Stimulated activated CD8-positive, alpha-beta memory T cell treated with anti-CD3 and anti-CD28 coated beads, Interleukin-4, amount 100 ng/mL, for 4 hours (primary cell): ENCODE data around the gene KNDC1.

Source experiments
- DNase-seq, 2 donors: peaks; one replicate each; pipeline ENCODE4 v3.0.0-alpha.2; 2020; ENCODE audit warnings: low read depth in 2 of 2, low spot score in 1 of 2

The KNDC1 gene

DNA sequence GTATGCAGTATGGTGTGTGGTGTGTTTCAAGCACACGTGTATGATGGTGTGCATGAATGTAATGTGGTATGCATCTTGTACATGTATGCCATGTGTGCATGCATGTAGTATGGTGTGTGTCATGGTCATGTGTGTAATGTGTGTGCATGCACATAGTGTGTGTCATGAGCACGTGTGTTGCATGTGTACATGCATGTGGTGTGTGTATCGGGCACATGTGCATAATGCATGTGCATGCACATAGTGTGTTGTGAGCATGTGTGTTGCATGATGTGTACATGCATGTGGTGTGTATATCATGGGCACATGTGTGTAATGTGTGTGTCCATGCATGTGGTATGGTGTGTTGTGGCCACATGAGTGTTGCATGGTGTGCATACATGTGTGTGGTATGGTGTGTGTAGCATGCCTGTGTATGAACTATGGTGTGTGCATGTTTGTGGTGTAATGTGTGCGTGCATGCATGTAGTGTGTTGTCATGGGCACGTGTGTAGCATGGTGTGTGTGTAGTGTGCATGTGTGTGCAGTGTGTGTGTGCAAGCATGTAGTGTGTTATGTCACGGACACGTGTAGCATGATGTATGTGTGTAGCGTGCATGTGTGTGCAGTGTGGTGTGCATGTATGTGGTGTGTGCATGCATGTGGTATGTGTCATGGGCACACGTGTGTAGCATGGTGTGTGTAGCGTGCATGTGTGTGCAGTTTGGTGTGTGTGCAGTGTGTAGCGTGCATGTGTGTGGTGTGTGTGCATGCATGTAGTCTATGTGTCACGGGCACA, 17.6 kb downstream of the KNDC1 start:
- DNase-seq: no peak

- DNase-seq: no peak
These were observed 18.5 kb downstream of the KNDC1 start for GRCh38 chr10:133178357-133179127.

DNA sequence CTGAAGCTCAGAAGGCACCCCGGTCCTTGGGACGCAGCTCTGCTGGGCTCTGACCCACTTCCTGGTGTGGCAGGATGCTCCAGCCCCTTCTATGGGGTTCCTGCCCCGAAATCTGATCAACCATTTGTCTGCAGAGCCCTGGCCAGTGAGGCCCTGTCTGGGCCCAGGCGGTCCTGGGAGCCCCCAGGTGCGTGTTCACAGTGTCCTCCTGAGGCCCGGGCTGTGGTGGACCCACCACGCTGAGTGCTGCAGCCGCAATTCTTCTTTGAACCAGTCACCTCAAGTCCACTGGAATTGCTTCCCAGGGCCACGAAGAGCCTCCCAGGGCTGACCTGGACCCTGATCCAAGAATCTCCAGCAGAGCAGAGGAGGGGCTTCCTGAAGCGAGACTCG, 19.1 kb downstream of the KNDC1 start:
- no peak for DNase-seq

- DNase-seq: no peak
These were observed 19.6 kb downstream of the KNDC1 start for GRCh38 chr10:133179651-133180050.

DNA sequence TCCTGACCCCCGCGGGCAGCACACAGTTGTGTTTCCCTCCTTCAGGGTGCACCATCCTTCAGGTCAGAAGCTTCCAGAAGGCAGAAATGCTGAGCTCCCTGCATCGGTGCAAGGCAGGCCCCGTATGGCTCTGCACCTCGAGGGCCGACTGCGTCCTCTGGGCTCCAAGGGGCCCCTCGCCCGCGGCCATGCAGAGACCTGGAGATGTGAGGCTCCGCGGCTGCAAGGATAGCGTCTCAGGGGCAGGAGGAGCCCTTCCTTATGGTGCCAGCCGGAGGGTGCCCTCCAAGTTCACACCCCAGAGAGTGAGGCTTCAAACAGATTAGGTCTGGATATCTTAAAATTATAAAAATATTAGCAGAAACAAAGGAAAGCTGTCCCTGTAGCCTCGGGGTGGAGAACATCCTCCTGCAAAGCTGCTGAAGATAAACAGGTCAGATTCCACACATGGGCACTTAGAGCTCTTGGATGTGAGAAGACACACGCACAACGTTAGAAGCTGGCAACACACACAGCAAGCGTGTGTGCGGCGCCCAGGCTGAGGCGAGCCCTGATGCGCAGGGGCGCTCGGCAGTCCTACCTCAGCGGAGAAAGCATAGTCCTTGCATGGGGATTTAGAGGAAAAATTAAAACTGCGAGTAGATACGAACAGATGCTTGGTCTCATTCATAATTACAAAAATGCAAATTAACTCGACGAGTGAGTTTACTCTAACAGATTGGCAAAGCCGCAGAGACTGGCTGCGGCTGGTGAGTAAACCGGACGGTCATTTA, 20.4 kb downstream of the KNDC1 start:
- no peak for DNase-seq

GRCh38 chr10:133180965-133181639, 21.1 kb downstream of the KNDC1 start:
- DNase-seq: no peak

DNA sequence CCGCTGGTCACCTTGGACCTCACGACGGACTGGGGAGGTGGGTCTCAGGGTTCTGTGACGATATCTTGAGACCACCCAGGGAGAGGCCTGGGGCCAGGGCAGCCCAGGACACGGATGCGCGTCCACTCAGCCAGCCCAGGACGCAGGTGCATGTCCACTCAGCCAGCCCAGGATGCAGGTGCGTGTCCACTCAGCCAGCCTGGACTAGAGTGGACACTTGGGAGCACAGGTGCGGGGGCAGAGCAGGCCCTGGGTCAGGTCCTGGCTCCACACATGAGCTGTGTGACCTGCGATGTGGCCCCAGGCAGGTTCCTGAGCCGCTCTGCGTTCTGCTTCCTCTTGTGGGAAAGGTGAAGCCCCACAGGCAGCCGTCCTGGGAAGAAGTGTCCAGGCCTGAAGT, 22.2 kb downstream of the KNDC1 start:
- no peak for DNase-seq

GRCh38 chr10:133182791-133183645, 23.0 kb downstream of the KNDC1 start:
- DNase-seq: no peak

DNA sequence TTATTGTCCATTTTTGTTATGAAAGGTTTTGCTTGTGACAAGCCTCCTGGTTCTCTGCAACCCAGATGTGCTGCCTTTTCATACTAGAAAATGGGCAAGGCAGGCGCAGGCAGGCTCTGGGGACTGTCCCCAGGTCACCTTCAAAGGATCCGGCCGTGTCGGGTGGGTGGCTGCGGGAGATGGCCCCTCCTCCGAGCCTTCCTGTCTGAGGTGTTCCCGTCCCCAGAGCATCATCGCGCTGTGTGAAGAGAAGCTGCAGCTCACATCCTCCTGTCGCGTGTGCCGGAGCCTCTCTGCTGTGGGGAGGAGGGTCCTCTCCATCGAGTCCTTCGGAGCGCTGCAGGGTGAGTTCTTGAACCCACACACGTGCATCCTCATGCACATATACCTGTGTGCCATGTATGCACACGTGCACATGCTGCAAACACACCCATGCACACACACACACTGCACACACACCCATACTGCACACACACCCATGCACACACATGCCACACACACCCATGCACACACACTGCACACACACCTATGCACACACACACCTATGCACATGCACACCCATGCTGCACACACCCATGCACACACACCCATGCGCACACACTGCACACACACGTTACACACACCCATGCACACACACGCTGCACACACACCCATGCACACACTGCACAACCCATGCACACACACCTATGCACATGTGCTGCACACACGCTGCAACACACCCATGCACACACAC, 23.8 kb downstream of the KNDC1 start:
- DNase-seq: no peak

DNA sequence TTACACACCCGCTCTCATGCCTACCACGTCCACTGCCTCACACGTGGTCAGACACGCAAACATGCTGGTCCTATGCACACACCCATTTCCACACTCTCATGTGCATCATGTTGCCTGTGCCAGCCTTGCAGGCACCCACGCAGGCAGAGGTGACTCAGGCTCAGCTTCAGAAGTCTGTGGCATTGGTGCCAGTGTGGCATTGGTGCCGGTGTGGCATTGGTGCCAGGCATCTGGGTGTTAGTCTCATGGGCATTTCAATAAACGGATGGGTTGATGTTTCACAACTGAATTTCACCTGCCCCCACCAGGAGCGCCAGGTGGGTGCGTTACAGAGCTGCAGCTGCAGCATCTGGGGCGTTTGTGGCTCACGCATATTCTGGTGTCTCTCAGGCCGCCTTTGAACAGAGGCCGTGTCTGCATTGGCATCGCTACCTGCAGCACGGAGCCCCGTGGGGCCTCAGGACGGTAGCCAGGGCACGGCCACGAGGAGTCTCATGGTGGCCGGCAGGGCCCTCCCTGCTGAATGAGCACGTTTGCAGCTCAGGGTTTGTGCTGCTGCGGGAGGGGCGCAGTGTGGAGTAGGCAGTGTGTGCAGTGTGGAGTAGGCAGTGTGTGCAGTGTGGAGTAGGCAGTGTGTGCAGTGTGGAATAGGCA, 24.7 kb downstream of the KNDC1 start:
- DNase-seq: no peak

DNA sequence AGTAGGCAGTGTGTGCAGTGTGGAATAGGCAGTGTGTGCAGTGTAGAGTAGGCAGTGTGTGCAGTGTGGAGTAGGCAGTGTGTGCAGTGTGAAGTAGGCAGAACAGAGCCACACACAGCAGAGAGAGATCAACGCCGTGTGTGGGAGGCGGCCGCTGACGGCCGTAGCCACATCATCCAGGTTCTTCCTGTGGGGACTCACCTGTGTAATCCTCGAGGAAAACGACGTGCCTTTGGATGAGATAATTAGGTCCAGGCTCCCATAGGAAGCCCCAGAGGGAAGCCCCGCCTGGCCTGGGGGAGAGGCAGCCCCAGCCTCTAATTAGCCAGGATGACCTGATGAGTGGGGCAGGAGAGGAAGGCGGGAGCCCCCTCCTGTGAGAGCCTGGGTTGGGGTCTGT, 25.4 kb downstream of the KNDC1 start:
- no peak for DNase-seq

DNA sequence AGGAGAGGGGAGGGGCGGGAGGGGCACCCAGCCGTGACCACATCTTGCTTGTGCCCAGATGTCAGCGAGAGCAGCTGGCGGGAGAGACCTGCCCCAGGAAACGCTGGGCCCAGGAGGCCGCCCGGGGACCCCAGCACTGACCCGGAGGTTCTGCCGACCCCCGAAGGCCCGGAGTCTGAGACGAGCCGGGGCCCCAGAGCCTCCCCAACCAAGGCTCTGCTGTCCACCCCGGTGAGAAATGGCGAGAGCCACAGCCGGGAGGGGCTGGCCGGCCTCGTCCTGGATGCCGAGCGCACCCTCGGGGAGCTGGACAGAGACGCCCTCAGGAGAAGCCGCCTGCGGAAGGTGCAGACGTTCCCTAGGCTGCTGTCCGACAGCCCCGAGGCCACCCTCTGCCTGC, 25.9 kb downstream of the KNDC1 start:
- DNase-seq: no peak

DNA sequence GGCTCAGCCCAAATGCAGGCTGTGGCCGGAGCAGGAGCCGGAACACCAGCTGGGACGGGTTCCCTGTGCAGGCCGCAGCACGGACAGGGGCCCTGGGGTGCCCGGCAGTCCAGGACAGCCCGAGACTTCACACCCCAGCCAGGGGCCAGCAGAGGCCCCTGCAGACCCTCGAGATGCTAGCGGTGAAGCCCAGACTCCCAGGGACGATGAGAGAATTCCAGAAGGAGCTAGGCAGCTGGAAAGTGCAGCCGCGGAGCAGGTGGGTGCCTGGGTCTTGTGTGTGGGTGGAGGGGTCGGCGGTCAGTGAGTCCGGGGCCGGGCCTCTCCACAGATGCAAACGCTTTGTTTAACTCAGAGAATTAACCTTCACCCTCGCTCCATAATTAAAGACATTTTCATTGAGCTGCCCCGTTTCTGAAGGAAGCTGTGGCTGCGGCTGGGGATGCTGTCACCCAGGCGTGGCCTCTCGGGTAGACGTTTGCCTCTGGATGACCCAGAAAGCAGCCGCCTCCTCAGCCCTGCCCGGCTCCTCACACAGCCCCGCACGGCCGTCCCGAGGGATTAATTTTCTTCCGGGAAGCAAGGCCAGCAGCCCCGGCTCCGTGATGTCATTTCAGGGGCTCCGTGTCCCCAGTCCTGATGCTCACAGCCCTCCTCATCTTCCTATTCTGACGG, 26.5 kb downstream of the KNDC1 start:
- no peak for DNase-seq

GRCh38 chr10:133187091-133187905, 27.3 kb downstream of the KNDC1 start:
- DNase-seq: no peak

DNA sequence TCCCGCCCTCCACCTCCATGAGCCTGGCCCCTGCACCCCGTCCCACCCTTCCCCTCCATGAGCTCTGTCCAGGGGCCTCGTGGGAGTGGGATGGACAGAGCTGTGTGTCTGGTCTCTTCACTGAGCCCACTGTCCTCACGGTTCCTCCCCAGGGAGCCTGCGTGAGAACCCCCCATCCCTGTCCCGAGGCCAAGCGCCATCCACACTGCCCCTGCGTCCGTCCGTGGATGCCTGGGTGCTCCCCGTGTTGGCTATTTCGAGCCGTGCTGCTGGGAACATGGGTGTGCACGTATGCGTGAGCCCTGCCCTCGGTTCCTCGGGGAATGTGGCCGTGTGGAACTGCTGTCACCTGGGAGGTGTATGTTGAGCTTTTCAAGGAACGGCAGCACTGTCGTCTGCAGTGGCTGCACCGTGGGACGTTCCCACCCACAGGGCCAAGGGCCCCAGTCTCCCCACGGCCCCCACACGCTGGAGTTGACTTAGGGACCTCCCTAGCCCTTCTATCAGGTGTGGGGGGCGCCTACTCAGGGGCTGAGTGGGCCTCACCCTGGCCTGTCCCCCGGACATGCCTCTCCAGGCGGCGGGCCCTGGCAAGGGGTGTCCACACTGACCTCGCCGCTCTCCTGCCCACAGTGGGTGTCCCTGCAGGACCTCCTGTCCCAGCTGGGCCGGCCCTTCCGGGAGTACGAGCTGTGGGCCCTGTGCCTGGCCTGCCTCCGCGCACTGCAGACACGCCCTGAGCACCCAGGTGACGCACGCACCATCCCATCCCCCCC, 28.1 kb downstream of the KNDC1 start:
- DNase-seq: no peak

DNA sequence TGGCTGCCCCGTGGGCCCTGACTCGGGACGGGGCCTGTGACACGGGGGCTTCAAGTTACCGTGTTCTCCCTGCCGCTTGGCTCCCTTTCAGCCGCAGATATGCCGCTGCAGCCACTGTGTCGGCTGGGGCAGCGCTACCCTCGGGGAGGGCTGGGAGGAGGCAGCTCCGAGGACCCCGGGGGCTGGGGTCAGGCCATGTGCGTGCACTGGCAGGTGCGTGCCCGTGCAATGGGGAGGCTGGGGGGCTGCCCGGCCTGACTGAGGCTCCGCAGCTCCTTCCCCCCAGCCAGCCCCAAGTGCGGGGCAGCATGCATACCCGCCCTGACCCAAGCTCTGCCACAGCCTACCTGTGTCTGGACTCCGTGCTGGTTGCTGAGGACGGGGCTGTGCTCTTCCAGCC, 29.2 kb downstream of the KNDC1 start:
- DNase-seq: no peak

DNA sequence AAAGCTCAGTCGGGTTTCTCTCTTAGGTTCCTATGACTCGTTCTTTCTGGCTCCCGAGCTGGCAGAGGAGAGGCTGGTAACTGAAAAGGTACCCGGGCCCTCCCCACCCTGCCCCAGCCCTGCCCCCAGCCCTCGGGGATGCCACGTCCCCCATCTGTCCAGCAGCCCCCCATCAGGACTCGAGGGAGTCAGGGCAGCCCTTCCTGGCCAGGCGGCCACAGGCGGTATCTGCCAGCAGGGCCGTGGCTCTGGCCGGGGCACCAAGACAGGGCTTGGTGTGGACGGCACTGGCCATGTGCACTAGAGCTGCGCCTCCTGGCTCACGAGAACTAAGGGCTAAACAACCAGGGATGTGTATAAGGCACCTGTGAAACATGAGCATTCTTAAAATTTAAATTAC, 29.7 kb downstream of the KNDC1 start:
- no peak for DNase-seq
